ENCODE results near the gene WDR70.
A peak's percentile ranks its signal among the peaks of the same experiment; 100 is the strongest.
"Not testable (repeated sequence)": the region's sequence is repeated elsewhere in the genome, so short reads cannot be mapped to it uniquely, and the experiment has no call there.

The WDR70 gene

DNA sequence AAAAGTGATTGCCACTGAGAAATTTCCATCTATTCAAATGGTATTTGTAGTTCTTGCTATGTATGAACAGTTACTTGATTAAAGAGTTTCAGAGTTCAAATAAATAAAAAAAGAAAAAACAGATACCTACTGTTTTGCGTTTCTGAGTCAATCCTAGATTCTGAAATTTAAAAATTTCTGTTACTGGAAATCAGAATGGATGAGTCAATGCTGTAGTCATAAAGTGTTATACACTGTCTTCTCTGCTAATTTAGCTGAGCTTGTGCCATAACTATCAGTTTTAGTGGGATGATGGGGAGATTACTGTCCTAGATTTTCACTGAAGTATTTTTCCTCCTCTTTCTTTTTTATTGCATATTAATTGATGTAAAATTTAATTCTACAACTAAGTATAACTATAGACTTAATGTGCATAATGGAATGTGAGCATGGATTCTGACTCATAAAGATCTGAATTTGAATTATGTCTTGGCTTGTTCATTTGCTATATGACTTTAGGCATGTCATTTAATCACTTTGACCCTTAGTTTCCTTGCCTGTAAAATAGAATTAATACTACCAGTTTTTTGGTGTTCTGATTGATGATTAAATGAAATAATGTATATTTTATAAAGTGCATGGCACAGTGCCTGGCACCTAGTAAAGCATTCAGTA, 75.4 kb downstream of the WDR70 start:
- DNase-seq: not testable (repeated sequence)

DNA sequence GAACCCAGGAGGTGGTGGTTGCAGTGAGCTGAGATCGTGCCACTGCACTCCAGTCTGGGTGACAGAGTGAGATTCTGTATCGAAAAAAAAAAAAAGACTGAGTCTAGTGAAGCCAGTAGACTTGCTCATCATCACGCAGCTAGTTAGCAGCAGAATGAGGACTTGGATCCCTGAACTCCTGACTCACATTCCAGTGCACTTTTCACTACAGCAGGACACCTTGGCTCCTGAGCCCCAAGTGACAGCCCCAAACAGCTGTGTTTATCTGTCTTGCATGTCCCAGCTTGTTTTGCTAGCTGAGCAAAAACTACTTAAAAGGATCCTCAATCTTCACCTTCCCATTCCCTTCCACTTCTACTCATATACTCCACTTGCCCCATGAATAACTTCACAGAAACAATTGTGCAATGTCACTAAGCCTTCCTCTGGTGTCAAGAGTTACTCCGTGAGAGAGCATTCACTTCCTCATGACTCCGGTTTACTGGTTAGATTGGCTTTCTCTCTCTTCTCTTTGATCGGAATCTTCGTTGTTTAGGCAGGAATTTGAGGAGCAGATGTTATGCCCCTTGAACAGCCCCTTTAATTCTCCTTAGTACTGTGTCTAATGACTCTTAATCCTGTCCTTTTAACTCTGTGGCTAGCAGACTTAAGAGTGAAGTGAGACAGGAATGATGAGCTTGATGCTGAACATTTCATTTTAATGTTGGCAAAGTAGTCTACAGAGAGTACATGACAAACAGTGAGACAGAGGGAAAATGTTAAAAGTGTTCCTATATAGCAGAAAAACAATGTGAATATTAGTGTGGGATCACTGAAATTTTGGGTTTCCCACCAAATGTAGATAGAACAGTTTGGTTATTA, 84.3 kb downstream of the WDR70 start:
- DNase-seq: not testable (repeated sequence)

DNA sequence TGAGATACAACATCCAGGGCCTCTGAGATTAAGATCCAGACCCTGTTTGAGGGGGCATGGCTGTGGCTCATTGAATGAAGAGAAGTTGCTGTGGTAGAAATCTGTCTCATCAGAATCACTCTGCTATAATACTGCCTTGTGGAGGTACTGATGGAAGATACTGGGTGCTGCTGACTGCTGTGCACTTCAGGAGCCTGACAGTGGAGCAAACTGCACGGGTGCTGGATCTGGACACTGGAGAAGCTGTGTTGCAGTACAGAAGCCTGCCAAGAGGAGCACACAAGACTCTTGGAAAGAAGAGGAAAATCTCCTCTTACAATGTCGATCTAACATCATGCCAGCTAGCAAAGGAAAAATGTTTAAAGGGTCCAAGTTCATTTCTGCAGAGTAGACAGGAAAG, 85.5 kb downstream of the WDR70 start:
- DNase-seq: not testable (repeated sequence)

DNA sequence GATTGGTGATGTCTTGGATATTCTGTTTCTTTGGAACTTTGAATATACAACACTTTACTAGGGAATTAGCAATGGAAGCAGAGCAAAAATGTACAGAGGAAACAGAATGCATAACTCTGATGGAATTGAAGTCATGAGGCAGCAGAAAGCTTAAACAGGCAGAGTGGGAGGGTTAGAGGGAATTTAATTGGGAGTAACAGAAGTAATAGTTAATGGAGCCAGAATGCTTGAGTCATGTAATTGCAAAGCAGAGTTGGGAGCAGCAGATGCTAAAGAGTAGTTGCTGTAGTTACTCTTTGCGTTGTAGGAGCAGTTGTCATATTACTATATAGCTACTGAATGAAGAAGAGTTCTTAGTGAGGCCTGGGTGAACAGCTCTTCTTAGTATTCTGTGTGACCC, 90.3 kb downstream of the WDR70 start:
- not testable (repeated sequence) for DNase-seq

DNA sequence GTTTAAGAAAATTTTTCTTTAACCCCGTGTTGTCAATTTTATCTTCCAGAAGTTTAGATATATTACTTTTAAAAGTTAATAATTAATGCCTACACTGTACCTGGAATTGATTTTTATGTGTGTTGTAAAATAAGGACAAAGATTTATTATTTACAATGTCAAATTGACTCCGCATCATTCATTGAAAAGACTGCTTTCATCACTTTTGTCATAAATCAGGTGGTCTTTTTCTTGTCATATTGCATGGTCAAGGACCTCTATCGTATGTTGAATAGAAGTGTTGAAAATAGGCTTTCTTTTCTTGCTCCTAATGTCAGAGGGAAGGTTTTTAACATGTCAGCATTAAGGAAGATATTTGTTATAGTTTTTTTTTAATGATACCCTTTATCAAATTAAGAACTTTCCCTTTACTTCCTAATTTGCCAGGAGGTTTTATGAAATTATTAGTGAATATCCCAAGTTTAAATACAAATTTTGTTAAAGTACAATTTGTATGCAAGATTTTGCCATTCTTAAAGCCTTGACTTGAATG, 92.6 kb downstream of the WDR70 start:
- no peak for DNase-seq

DNA sequence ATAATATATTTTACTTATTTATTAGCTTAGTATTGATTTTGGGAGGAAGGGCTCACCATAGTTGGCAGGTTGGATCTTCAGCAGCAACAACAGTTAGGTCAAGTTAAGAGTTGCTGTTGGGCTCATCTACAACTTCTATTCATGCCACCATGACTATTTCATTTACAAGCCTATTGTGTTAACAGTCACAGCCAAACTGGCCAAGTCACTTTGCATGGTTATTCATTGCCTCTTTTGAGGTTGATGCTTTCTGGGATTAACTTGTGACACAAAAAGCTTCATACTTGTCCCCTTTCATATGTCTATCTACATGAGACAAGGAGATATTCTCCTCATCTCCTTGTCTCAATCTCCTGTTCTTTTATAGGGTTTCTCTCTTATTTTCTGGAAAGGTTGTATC, 98.3 kb downstream of the WDR70 start:
- no peak for DNase-seq

DNA sequence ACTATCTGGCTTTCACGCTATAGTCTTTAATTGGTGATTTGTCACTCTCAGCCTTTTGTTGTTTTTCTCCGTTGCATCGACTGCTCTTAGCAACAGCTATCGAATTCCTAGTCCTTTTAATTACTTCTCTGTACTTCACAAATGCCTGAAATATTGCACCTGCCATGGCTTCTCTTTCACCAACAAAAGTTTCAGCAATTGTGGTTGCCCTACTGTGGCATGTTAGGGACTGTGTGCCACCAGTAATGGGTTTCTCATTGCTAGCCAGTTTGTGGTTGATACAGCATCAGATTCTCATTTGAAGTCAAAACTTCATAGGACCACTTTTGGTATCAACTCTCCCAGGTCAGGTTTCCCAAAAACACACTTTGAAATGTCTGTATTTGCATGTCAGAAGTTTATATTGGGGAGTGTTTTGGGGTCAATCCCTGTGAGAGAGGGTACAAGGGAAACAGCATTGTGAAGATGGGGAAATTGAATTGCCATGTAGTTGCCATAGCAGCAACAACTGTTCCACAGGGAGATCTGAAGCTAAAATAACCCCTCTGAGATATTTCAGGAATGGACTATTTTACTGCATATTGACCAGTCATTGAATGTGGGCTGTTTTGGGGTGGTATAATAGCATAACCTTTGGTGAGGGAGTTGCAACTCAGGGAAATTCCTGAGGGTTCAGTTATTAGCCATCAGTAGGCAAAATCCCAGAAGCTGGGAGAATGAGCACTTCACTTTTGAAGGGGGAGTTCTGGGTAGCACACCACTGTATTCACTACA, 99.2 kb downstream of the WDR70 start:
- DNase-seq: no peak

DNA sequence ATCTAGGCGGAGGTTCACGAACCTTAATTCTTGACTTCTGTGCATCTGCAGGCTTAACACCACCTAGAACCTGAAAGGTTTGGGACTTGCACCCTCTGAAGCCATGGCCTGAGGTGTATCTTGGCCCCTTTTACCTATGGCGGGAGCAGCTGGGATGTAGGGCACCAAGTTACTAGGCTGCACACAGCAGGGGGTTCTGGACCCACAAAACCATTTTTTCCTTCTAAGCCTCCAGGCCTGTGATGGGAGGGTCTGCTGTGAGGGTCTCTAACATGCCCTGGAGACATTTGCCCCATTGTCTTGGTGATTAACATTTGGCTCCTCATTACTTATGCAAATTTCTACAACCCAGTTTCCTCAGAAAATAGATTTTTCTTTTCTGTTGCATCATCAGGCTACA, 102.3 kb downstream of the WDR70 start:
- not testable (repeated sequence) for DNase-seq

DNA sequence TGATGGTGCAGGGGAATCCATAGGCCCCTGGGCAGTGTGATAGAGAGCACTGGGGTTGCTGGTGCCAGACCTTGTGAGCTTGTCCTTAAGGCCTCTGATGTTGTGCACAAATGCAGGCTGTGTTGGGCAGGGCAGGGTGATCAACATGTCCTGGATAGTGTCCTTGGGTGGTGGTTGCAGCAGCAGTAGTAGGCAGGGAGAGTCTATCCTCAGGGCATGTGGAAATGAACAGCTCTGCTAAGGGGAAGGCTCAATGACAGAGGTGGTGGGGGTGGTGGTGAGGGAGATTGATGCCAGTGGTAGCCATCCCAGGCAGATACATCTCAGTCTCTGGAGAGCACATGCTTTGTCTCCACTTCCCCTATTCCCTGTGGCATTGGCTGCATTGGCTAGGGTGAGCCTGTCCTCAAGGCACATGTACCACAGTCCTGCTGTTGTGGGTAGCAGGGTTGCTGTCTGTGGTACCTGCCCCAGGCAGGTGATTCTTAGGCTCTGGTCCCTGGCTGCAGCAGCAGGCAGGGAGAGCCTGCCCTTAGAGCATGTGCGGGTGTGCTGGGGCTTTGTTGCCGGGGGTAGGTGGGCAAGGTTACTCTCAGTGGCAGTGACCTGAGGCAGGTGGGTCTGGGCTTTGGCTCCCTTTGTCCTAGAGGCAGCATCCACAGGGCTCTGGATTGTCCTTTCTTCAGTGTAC, 111.1 kb downstream of the WDR70 start:
- no peak for DNase-seq

DNA sequence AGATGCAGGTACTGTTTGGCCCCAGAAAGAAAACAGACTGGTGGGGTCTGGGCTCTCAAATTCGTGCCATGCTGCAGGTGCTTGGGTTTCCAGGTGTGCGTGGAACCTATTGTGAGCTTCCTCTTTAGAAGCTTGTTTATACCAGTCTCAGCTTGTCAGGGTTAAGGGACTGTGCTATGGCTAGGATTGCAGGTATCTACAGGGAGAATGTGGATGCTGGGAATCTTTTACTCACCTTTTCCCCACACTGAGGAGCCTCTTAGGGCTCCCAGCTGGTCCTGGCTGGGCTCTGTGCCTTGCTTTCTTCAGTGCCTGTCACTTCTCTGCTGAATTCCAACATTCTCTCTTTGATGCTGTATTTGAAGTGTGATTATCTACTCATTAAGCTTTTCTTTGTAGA, 111.8 kb downstream of the WDR70 start:
- DNase-seq: no peak

DNA sequence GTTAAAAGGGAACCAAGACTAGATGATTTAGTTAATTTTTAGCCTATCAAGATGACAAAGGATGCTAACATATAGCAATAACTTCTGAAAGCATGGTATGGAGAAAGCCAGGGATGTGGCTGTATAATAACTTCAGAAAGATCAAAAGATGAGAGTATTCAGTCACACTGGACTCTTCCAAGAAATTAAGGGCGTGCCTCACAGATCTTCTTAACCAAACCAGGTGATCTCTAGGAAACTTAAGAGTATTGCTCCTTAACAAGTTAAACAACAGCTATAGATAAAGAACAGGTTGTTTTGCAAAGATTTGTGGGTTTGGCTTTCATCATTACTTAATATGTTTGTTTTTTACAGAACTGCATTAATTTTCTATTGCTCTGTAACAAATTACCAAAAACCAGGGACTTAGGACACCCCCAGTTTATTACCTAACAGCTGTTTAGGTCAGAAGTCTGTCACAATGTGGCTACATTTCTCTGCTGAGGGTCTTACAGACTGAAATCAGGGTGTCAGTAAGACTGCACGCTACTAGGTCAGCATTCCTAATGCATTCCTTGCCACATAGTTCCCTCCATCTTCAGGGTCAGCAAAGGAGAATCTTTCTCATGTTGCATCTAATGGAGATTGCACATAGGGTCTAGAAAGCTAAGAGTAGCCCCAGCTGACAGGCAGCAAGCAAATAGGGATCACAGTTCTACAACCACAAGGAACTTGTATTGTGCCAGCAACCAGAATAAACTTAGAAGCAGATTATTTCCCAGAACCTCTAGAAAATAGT, 113.8 kb downstream of the WDR70 start:
- no peak for DNase-seq

DNA sequence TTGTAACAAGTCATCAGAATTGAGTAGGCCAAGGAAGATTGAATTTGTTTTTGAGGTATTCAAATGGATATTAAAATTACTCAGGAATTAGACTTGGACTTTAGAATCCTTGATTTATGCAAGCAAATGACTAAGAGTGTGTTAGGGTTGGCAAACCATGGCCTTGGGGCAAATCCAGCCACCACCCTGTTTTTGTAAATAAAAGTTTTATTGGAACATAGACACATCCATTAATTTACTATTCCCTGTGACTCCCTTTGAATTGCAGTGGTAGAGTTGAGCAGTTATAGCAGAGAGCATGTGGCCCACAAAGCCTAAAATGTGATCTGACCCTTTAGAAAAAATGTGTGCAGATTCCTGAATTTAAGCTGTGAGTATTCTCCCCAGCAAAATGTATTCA, 115.6 kb downstream of the WDR70 start:
- DNase-seq: no peak

DNA sequence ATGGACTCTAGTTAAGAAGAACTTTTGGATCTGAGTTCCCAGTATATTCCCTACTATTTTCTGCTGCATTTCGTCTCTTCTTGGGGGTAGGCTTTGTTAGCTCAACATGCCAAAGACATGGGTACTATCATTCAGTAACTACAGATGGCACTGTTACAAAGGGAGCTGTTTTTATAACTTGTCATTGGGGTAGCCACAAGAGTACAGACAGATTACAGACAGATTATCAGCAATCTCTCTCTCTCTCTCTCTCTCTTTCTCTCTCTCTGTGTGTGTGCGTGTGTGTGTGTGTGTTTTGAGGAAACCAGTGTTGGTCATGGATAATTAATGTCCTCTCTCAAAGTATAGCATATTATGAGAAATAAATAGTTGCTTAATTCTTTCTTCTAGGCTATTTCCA, 116.1 kb downstream of the WDR70 start:
- DNase-seq: peak; percentile 22

DNA sequence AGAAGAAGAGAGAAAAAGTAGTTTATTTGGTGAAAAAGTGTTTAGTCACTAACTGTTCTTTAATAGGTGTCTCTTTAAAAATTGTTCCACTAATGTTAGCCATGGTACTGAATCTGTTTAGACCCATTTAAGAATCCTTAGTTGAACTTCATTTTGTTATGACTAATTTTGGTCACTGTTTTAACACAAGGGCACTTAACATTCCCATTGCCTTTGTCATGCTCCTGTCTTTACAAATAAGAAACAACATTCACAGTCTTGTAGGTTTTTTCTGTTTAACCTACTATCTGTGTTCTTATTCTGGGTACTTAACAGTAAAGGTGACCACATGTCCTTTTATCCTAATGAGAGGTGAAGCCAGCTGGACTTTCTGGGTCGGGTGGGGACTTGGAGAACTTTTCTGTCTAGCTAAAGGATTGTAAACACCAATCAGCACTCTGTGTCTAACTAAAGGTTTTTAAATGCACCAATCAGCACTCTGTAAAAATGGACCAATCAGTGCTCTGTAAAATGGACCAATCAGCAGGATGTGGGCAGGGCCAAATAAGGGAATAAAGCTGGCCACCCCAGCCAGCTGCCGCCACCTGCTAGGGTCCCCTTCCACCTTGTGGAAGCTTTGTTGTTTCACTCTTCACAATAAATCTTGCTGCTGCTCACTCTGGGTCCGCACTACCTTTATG, 116.7 kb downstream of the WDR70 start:
- no peak for DNase-seq

DNA sequence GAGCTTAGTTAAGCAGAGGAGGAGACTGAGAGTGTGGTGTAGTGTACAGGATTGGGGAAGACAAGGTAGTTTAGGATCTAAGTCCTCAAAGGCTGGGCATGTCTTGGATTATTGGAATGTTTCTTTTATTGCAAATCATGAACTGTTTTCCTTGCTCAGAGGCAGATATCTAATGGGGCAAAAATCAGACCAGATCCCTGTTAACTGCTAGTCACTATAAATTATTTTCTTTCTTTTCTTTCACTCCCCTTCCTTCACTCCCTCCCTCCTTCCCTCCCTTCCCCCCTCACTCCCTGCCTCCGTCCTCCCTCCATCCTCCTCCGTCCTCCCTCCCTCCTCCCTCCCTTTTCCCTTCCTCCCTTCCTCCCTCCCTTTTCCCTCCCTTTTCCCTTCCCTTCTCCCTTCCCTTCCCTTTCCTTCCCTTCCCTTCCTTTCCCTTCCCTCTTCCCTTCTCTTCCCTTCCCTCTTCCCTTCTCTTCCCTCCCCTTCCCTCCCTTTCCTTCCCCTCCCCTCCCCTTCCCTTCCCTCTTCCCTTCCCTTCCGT, 117.9 kb downstream of the WDR70 start:
- no peak for DNase-seq

DNA sequence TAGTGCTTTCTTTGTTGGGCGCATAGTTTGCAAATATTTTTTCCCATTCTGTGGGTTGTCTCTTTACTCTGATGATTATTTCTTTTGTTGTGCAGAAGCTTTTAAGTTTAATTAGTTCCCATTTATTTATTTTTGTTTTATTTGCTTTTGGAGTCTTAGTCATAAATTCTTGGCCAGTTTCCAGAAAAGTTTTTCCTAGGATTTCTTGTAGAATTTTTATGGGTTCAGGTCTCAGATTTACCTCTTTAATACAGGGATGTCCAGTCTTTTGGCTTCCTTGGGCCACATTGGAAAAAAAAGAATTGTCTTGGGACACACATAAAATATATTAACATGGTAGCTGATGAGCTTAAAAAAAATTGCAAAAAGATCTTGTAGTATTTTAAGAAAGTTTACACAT, 122.0 kb downstream of the WDR70 start:
- no peak for DNase-seq

DNA sequence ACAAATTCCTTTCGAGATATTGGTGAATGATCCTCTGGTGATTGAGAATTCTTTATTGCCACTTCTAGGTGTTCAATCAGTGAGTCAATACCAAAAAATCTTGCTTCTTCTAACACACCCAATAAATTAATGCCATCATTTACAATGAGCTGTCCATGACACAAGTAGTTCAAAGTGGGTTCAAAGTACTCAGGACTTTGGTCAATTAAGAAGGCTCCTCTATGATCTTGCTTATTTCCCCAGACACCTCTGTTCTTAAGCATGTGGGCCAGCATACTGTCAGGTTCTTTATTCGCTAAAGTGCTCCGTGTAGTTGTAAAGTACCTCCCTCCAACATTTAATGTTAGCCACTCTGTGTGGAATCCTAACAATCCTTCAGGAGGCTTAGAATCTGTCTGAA, 127.1 kb downstream of the WDR70 start:
- no peak for DNase-seq

DNA sequence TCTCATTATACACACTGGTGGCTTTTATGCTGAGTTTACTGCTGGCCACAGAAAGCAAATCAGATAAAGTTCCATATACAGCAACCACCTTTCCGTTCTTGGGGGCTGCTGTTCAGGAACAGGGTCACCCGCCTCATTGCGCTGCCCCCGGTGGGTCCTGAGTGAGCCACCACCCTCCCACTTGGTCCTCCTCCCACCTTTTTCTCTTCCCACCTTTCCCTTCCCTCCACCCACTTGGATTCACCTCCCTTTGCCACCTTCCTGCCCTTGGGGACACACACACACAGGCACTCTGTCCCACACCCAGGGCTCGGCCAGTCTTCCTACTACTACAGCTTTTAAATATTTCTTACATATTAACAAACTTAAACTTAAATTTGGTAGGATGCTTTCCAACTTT, 127.6 kb downstream of the WDR70 start:
- DNase-seq: no peak

DNA sequence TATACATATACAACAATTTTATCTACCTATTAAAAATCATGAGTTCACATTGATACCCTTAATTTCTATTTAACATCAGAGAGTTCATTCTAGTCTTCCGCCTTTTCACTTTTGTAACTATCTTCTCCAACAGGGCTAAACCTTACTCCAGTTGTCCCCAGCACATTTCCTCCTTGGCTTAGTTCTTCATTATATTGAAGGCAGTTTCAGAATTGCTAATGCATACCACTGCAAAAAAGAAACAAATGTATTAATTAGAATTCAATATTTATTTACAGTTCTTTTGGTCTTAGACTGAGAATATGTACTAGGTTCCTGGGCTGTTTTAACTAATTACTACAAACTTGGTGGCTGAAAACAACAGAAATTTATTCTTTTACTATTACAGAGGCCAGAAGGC, 132.5 kb downstream of the WDR70 start:
- no peak for DNase-seq

DNA sequence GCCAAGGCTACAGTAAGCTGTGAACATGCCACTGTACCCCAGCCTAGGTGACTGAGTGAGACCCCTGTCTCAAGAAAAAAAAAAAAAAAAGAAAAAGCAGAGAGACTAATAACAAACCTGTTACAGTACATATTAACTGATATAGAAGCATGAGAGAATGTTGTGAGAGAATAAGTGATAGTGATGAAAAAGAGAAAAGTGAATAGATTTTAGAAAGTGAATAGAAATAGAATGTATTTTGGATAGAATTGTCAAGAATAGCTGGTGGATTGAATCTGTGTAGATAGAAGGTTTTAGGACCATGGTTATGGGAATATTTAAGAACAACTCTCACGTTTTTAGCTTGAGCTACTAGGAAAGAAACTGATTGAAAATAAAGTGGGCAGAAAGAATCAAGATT, 135.8 kb downstream of the WDR70 start:
- DNase-seq: no peak

DNA sequence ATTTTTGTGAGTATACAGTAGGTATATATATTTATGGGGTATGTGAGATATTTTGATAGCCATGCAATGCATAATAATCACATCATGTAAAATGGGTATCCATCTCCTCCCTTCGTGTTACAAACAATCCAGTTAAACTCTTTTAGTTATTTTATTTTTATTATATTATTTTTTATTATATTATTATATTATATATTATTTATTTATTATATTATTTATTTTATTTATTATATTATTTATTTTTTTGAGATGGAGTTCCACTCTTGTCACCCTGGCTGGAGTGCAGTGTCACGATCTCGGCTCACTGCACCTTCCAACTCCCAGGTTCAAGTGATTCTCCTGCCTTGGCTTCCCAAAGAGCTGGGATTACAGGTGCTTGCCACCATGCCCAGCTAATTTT, 138.6 kb downstream of the WDR70 start:
- DNase-seq: no peak

All from GDM1 (cell line).